Chondrocyte (in vitro differentiated cells): ENCODE results near the gene ERAP2. TPM values are rescaled to one million over a fixed set of nuclear protein-coding genes. Genes with fewer than 3 reads are reported as not detected.
A peak's percentile ranks its signal among the peaks of the same experiment; 100 is the strongest.

ENCODE experiments used
- DNase-seq: peaks from one replicate; pipeline ENCODE4 v3.0.0; 2021; ENCODE audit warnings: mixed read lengths, low spot score
- H3K27ac Mint-ChIP-seq: one replicate; pipeline ENCODE4 v1.8.0; 2021; ENCODE audit warnings: mild to moderate bottlenecking, moderate library complexity, mixed read lengths; ENCODE audit not compliant: unreplicated experiment
- H3K27me3 Mint-ChIP-seq: 2 replicates; pipeline ENCODE4 v1.8.0; 2021; ENCODE audit warnings: low read depth, mixed read lengths
- H3K36me3 Mint-ChIP-seq: 2 replicates; pipeline ENCODE4 v1.8.0; 2021; ENCODE audit warnings: low read depth, mixed read lengths
- H3K4me1 Mint-ChIP-seq: 2 replicates; pipeline ENCODE4 v1.8.0; 2021; ENCODE audit warnings: low read depth, mild to moderate bottlenecking, mixed read lengths
- H3K4me3 Mint-ChIP-seq: one replicate; pipeline ENCODE4 v1.8.0; 2021; ENCODE audit warnings: mild to moderate bottlenecking, moderate library complexity, mixed read lengths; ENCODE audit not compliant: unreplicated experiment
- H3K9me3 Mint-ChIP-seq: 2 replicates; pipeline ENCODE4 v1.8.0; 2021; ENCODE audit warnings: low read depth, mixed read lengths
- total RNA-seq: library from RNA; stranded (reverse); gene quantifications from 3 replicates; pipeline ENCODE4 v1.2.1, GENCODE V29; 2021
- TF ChIP-seq, protein P1 (sequence below): fragments of 200-600 bp; sonication (generic); IDR thresholded peaks from 2 replicates; pipeline ENCODE4 v1.5.0; 2021; ENCODE audit warnings: antibody characterized with exemption, mild to moderate bottlenecking, moderate library complexity

Gene ERAP2
- total RNA-seq, 1 donor from 2014 or later, result 2.2 TPM

DNA sequence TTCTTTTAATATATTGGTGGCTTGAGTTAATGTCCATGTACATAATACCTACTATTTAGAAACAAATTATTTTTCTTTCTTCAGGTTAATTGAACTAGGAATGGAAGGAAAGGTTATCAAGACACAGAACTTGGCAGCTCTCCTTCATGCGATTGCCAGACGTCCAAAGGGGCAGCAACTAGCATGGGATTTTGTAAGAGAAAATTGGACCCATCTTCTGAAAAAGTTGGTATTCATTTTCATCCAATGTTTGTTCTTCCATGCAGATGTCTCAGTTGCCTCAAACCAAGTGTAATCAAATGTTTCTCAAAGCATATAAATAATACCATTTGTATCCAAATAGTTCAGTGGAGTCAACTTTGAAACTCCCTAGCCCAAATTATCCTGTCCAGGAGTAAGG, 36.9 kb downstream of the ERAP2 start:
- H3K9me3 Mint-ChIP-seq, result no peaks in the 10 kb centered on the region
- no peak overlapping the region for H3K4me3 Mint-ChIP-seq
- peaks cover 14% of the 10 kb centered on the region for H3K4me1 Mint-ChIP-seq

DNA sequence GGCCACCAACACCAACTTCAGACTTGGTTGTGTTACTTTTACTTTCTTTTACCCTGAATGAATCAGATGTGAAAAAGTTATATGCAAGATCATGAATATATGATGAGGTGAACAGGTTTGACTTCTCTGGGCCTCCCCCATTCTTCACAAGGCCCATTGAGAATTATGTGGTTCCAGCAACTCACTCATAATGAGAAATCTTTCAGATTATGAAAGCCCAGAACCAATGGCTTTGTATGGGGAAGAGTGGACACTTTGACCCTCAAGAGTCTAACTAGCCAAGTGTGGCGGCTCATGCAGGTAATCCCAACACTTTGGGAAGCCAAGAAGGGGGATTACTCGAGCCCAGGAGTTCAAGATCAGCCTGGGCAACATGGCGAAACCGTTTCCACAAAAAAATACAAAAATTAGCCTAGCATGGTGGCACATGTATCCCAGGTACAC, 43.5 kb downstream of the ERAP2 start:
- H3K4me3 Mint-ChIP-seq, result no peak overlapping the region
- H3K4me1 Mint-ChIP-seq, result peaks cover 29% of the 10 kb centered on the region
- no peaks in the 10 kb centered on the region for H3K9me3 Mint-ChIP-seq
- H3K36me3 Mint-ChIP-seq, result no peaks in the 10 kb centered on the region
- no peaks in the 10 kb centered on the region for H3K27me3 Mint-ChIP-seq
- DNase-seq, result no peak
- no peak overlapping the region for H3K27ac Mint-ChIP-seq
- TF ChIP-seq, protein P1, sequence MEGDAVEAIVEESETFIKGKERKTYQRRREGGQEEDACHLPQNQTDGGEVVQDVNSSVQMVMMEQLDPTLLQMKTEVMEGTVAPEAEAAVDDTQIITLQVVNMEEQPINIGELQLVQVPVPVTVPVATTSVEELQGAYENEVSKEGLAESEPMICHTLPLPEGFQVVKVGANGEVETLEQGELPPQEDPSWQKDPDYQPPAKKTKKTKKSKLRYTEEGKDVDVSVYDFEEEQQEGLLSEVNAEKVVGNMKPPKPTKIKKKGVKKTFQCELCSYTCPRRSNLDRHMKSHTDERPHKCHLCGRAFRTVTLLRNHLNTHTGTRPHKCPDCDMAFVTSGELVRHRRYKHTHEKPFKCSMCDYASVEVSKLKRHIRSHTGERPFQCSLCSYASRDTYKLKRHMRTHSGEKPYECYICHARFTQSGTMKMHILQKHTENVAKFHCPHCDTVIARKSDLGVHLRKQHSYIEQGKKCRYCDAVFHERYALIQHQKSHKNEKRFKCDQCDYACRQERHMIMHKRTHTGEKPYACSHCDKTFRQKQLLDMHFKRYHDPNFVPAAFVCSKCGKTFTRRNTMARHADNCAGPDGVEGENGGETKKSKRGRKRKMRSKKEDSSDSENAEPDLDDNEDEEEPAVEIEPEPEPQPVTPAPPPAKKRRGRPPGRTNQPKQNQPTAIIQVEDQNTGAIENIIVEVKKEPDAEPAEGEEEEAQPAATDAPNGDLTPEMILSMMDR, result no peak

More for the DNA sequence above, 36.9 kb downstream of the ERAP2 start:
- Mint-ChIP-seq H3K27me3 (no peaks in the 10 kb centered on the region), H3K36me3 (no peaks in the 10 kb centered on the region), H3K27ac (no peak overlapping the region)
- DNase-seq, result no peak
- TF ChIP-seq, protein P1, result no peak

DNA sequence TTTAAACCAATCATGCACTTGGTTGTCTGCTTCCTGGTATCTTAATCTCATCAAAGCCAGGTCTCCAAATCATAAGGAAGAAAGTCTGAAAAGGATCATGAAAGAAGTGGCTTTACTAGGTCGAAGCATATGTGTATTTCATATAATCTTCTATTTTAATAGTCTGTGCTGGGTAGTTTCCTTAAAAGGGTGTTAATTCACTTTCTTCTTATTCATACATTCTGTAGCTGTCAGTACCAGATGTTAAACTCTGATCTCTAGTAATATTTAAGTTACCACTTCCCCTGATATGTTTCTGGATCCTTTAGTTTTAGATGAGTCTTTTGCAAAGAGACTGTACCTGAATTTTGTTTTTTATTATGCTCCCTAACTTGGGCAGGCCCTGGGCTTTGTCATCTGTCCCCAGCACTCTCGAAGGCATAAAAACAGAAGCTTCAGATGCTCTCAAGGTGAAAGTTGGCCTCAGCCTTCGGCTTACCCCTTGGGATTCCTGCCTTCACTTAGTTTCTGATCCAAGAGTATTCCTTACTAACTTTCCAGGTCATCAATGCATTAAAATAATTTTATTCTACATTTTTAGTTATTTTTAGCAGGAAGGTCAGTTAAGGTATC, 44.5 kb downstream of the ERAP2 start:
- no peaks in the 10 kb centered on the region for H3K9me3 Mint-ChIP-seq
- peaks cover 29% of the 10 kb centered on the region for H3K4me1 Mint-ChIP-seq
- H3K27ac Mint-ChIP-seq, result peak overlapping the region; percentile 88
- H3K36me3 Mint-ChIP-seq, result no peaks in the 10 kb centered on the region
- DNase-seq, result no peak
- TF ChIP-seq, protein P1, result no peak
- H3K27me3 Mint-ChIP-seq, result no peaks in the 10 kb centered on the region
- H3K4me3 Mint-ChIP-seq, result no peak overlapping the region

DNA sequence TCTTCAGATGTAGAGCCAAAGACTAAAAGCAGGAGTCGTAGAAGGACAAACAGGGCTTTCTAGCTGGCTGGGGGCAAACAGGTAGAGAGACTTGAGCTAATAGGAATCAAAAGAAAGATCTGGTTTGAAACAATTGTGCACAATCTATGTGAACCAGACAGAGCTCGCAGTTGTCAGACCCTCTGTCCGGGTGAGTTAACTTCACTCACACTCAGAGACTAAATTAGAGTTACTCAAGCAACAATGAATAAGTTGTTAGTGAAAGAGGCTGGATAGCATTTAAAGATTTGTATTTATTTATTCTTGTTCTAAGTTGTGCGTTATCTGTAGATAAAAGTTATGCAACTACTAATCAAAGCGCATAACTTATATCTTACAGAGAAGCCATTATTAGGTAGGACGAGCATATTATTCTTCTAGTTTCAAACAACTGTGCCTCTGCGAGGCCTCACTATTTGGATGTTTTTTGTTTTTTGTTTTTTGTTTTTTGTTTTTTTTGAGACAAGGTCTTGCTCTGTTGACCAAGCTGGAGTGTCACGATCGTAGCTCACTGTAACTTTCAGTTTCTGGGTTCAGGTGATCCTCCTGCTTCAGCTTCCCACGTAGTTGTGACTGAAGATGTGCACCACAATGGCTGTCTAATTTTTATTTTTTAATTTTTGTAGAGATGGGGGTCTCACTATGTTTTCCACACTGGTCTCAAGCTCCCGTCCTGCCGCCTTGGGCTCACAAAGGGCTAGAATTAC, 46.4 kb downstream of the ERAP2 start:
- H3K36me3 Mint-ChIP-seq, result no peaks in the 10 kb centered on the region
- H3K27me3 Mint-ChIP-seq, result no peaks in the 10 kb centered on the region
- H3K4me3 Mint-ChIP-seq, result no peak overlapping the region
- TF ChIP-seq, protein P1, result no peak
- H3K9me3 Mint-ChIP-seq, result no peaks in the 10 kb centered on the region
- peak overlapping the region; percentile 88 for H3K27ac Mint-ChIP-seq
- peaks cover 29% of the 10 kb centered on the region for H3K4me1 Mint-ChIP-seq
- DNase-seq, result no peak

DNA sequence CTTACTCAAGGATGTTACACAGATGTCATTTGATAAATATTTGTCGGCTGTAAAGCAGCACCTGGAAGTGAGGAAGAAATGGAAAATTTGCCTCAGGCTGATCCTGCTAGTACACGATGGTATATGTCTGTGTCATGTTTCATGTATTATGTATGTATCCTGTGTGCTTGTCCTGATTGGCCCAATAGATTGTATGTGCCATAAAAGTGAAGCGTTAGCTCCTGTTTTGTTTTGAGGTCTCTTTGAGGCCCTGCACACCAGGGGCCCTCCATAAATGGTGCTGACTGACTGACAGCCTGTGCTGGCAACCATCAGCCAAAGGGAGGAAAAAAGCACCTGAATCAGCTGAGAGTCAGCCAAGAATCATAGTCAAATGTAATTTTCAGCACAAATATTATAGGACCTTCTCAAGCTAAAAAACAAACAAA, 47.7 kb downstream of the ERAP2 start:
- TF ChIP-seq, protein P1, result no peak
- Mint-ChIP-seq H3K27me3 (no peaks in the 10 kb centered on the region), H3K9me3 (no peaks in the 10 kb centered on the region), H3K4me3 (no peak overlapping the region), H3K27ac (peak overlapping the region; percentile 20), H3K36me3 (no peaks in the 10 kb centered on the region), H3K4me1 (peaks cover 29% of the 10 kb centered on the region)
- no peak for DNase-seq
